WTC11 (cell line): ENCODE data around the gene ADAMTS15. TPM values are rescaled to one million over a fixed set of nuclear protein-coding genes. Genes with fewer than 3 reads are reported as not detected.

Source experiments
- ATAC-seq: fragments of 200-7000 bp; cut with Tn5 transposase; 2 replicates; pipeline ENCODE4 v1.10.0; 2021; ENCODE audit warnings: mild to moderate bottlenecking, moderate library complexity
- CTCF ChIA-PET: fragments of 300-600 bp; sonication (Branson Sonifier 250); formaldehyde crosslinking; loops from one replicate; lab custom pipeline; 2021; ENCODE audit warnings: antibody characterized with exemption; lab: Charles Lee
- POLR2A ChIA-PET: fragments of 350-600 bp; sonication (Branson Sonifier 250); formaldehyde crosslinking; loops from one replicate; lab custom pipeline; 2021; ENCODE audit warnings: antibody characterized with exemption; lab: Charles Lee
- DNase-seq: peaks from one replicate; pipeline ENCODE4 v3.0.0; 2021; ENCODE audit warnings: low spot score
- H3K27ac Mint-ChIP-seq: 2 replicates; pipeline ENCODE4 v1.8.0; 2021; ENCODE audit warnings: mixed read lengths
- H3K27me3 Mint-ChIP-seq: 2 replicates; pipeline ENCODE4 v1.8.0; 2021; ENCODE audit warnings: low read depth, mild to moderate bottlenecking, moderate library complexity, mixed read lengths
- H3K36me3 Mint-ChIP-seq: 2 replicates; pipeline ENCODE4 v1.8.0; 2021; ENCODE audit warnings: mixed read lengths
- H3K4me1 Mint-ChIP-seq: 2 replicates; pipeline ENCODE4 v1.8.0; 2022; ENCODE audit warnings: mixed read lengths
- H3K4me3 Mint-ChIP-seq: 2 replicates; pipeline ENCODE4 v1.8.0; 2021; ENCODE audit warnings: mild to moderate bottlenecking, moderate library complexity, mixed read lengths
- H3K9me3 Mint-ChIP-seq: 2 replicates; pipeline ENCODE4 v1.8.0; 2021; ENCODE audit warnings: mixed read lengths
- ATF2 ChIP-seq: sonication (generic); formaldehyde crosslinking; IDR thresholded peaks from 2 replicates; pipeline ENCODE4 v1.8.1; 2022; ENCODE audit warnings: low read depth, missing genetic modification reagents, borderline replicate concordance
- EMX1 ChIP-seq: fragments of 250-450 bp; sonication (Bioruptor Pico); IDR thresholded peaks from 2 replicates; pipeline ENCODE4 v1.8.0; 2021; ENCODE audit warnings: mild to moderate bottlenecking
- FOXP1 ChIP-seq: sonication (generic); formaldehyde crosslinking; IDR thresholded peaks from 2 replicates; pipeline ENCODE4 v1.8.0; 2022; ENCODE audit warnings: missing genetic modification reagents, mild to moderate bottlenecking, moderate library complexity, borderline replicate concordance
- HMGXB4 ChIP-seq: sonication (generic); formaldehyde crosslinking; IDR thresholded peaks from 2 replicates; pipeline ENCODE4 v1.8.1; 2023; ENCODE audit warnings: mild to moderate bottlenecking, moderate library complexity, missing genetic modification reagents
- KAT7 ChIP-seq: sonication (generic); formaldehyde crosslinking; IDR thresholded peaks from 2 replicates; pipeline ENCODE4 v1.8.1; 2023; ENCODE audit warnings: missing genetic modification reagents, mild to moderate bottlenecking, borderline replicate concordance
- MLX ChIP-seq: sonication (generic); formaldehyde crosslinking; IDR thresholded peaks from 2 replicates; pipeline ENCODE4 v1.8.1; 2023; ENCODE audit warnings: mild to moderate bottlenecking, missing genetic modification reagents, moderate library complexity
- MXD4 ChIP-seq: fragments of 250-450 bp; sonication (Bioruptor Pico); IDR thresholded peaks from 2 replicates; pipeline ENCODE4 v1.8.0; 2021; ENCODE audit warnings: mild to moderate bottlenecking, moderate library complexity, borderline replicate concordance
- MYBL2 ChIP-seq: sonication (generic); formaldehyde crosslinking; IDR thresholded peaks from 2 replicates; pipeline ENCODE4 v1.8.1; 2023; ENCODE audit warnings: mild to moderate bottlenecking, moderate library complexity, missing genetic modification reagents
- NFYB ChIP-seq: sonication (generic); formaldehyde crosslinking; conservative IDR thresholded peaks from 2 replicates; pipeline ENCODE4 v1.8.0; 2022; ENCODE audit warnings: low read depth, missing genetic modification reagents
- RELA ChIP-seq: sonication (generic); formaldehyde crosslinking; IDR thresholded peaks from 2 replicates; pipeline ENCODE4 v1.8.1; 2022; ENCODE audit warnings: missing genetic modification reagents, mild to moderate bottlenecking, borderline replicate concordance
- ZNF263 ChIP-seq: sonication (generic); formaldehyde crosslinking; IDR thresholded peaks from 2 replicates; pipeline ENCODE4 v1.8.1; 2022; ENCODE audit warnings: low read depth, mild to moderate bottlenecking, moderate library complexity, missing genetic modification reagents
- ZNF317 ChIP-seq: sonication (generic); formaldehyde crosslinking; IDR thresholded peaks from 2 replicates; pipeline ENCODE4 v1.8.1; 2023; ENCODE audit warnings: low read depth, mild to moderate bottlenecking, moderate library complexity, missing genetic modification reagents, borderline replicate concordance
- ZNF416 ChIP-seq: fragments of 250-450 bp; sonication (Bioruptor Pico); IDR thresholded peaks from 2 replicates; pipeline ENCODE4 v1.9.0; 2021; ENCODE audit warnings: mild to moderate bottlenecking, inconsistent platforms
- ZNF423 ChIP-seq: fragments of 250-450 bp; sonication (Bioruptor Pico); IDR thresholded peaks from 2 replicates; pipeline ENCODE4 v2.1.2; 2022; ENCODE audit warnings: mild to moderate bottlenecking, moderate library complexity
- total RNA-seq: library from RNA; stranded (reverse); gene quantifications from 3 replicates; pipeline ENCODE4 v1.2.3, GENCODE V29; 2021
- TF ChIP-seq, protein P1 (sequence below): sonication (generic); formaldehyde crosslinking; IDR thresholded peaks from 2 replicates; pipeline ENCODE4 v1.8.1; 2022; ENCODE audit warnings: mild to moderate bottlenecking, moderate library complexity, missing genetic modification reagents
- TF ChIP-seq, protein P2 (sequence below): sonication (generic); formaldehyde crosslinking; conservative IDR thresholded peaks from 2 replicates; pipeline ENCODE4 v1.8.1; 2023; ENCODE audit warnings: mild to moderate bottlenecking, low read depth, missing genetic modification reagents, moderate library complexity
- TF ChIP-seq, protein P3 (sequence below): sonication (generic); formaldehyde crosslinking; IDR thresholded peaks from 2 replicates; pipeline ENCODE4 v1.8.1; 2023; ENCODE audit warnings: mild to moderate bottlenecking, missing genetic modification reagents, borderline replicate concordance
- TF ChIP-seq, protein P4 (sequence below): sonication (generic); formaldehyde crosslinking; IDR thresholded peaks from 2 replicates; pipeline ENCODE4 v1.8.0; 2022; ENCODE audit warnings: mild to moderate bottlenecking, missing genetic modification reagents

The ADAMTS15 gene
- total RNA-seq, 1 experiment from 2014 or later: 3.7 TPM

DNA sequence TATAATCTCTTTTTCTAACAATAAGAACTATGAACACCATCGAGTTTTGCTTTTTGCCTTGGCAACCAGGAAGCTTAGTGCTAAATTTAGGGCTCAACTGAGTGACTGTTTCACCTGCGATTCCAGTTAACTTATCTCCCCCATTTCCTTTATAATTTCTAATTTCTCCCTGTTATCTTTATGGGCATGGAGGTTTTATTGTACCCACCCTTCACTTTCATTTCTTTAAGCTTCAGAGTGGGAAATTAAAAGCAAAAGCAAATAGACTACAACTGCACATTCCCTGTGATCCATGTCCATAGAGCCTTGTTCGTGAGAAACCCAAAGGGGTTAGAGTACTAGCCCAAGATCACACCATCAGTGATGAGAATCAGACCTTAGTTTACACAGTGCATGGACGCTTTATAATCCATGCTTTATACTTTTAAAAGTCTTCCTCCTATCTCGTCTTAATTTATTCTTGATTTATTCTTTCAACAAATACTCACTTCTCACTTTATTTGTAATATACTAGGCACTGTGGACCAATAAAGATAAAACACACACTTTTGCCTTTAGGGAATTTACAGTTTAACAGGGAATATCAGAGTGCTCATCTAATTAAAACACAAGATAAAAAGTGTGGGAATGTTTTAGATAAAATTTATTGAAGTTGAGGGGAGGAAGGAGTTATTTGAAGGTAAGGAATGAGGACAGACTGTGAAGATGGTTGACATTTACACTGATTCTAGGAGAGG is 40.6 kb downstream of the ADAMTS15 start:
- Mint-ChIP-seq H3K36me3 (peaks cover under 1% of the 10 kb centered on the region; the same call in 1 of the 2 replicates), H3K27ac (no peak overlapping the region), H3K27me3 (peaks cover 1% of the 10 kb centered on the region; the same call in 1 of the 2 replicates), H3K9me3 (peaks cover 5% of the 10 kb centered on the region), H3K4me1 (no peaks in the 10 kb centered on the region), H3K4me3 (no peak overlapping the region)
- ChIA-PET POLR2A (no interaction called here), CTCF (no interaction called here)
- TF ChIP-seq ZNF317: no peak
- TF ChIP-seq MYBL2 (CRISPR knock-in tag): no peak
- no peak for TF ChIP-seq ZNF416 (CRISPR knock-in tag)
- no peak for TF ChIP-seq KAT7 (CRISPR knock-in tag)
- TF ChIP-seq ZNF423 (CRISPR knock-in tag): no peak
- no peak for TF ChIP-seq RELA (CRISPR knock-in tag)
- TF ChIP-seq MXD4 (CRISPR knock-in tag): no peak
- TF ChIP-seq, protein P1, sequence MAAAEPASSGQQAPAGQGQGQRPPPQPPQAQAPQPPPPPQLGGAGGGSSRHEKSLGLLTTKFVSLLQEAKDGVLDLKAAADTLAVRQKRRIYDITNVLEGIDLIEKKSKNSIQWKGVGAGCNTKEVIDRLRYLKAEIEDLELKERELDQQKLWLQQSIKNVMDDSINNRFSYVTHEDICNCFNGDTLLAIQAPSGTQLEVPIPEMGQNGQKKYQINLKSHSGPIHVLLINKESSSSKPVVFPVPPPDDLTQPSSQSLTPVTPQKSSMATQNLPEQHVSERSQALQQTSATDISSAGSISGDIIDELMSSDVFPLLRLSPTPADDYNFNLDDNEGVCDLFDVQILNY (CRISPR knock-in tag): no peak
- TF ChIP-seq HMGXB4: no peak
- TF ChIP-seq ATF2: no peak
- no peak for TF ChIP-seq FOXP1 (CRISPR knock-in tag)
- TF ChIP-seq ZNF263 (CRISPR knock-in tag): no peak
- TF ChIP-seq, protein P2, sequence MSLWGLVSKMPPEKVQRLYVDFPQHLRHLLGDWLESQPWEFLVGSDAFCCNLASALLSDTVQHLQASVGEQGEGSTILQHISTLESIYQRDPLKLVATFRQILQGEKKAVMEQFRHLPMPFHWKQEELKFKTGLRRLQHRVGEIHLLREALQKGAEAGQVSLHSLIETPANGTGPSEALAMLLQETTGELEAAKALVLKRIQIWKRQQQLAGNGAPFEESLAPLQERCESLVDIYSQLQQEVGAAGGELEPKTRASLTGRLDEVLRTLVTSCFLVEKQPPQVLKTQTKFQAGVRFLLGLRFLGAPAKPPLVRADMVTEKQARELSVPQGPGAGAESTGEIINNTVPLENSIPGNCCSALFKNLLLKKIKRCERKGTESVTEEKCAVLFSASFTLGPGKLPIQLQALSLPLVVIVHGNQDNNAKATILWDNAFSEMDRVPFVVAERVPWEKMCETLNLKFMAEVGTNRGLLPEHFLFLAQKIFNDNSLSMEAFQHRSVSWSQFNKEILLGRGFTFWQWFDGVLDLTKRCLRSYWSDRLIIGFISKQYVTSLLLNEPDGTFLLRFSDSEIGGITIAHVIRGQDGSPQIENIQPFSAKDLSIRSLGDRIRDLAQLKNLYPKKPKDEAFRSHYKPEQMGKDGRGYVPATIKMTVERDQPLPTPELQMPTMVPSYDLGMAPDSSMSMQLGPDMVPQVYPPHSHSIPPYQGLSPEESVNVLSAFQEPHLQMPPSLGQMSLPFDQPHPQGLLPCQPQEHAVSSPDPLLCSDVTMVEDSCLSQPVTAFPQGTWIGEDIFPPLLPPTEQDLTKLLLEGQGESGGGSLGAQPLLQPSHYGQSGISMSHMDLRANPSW: no peak
- no peak for TF ChIP-seq MLX (CRISPR knock-in tag)
- TF ChIP-seq NFYB (CRISPR knock-in tag): no peak
- TF ChIP-seq EMX1 (CRISPR knock-in tag): no peak
- TF ChIP-seq, protein P3, sequence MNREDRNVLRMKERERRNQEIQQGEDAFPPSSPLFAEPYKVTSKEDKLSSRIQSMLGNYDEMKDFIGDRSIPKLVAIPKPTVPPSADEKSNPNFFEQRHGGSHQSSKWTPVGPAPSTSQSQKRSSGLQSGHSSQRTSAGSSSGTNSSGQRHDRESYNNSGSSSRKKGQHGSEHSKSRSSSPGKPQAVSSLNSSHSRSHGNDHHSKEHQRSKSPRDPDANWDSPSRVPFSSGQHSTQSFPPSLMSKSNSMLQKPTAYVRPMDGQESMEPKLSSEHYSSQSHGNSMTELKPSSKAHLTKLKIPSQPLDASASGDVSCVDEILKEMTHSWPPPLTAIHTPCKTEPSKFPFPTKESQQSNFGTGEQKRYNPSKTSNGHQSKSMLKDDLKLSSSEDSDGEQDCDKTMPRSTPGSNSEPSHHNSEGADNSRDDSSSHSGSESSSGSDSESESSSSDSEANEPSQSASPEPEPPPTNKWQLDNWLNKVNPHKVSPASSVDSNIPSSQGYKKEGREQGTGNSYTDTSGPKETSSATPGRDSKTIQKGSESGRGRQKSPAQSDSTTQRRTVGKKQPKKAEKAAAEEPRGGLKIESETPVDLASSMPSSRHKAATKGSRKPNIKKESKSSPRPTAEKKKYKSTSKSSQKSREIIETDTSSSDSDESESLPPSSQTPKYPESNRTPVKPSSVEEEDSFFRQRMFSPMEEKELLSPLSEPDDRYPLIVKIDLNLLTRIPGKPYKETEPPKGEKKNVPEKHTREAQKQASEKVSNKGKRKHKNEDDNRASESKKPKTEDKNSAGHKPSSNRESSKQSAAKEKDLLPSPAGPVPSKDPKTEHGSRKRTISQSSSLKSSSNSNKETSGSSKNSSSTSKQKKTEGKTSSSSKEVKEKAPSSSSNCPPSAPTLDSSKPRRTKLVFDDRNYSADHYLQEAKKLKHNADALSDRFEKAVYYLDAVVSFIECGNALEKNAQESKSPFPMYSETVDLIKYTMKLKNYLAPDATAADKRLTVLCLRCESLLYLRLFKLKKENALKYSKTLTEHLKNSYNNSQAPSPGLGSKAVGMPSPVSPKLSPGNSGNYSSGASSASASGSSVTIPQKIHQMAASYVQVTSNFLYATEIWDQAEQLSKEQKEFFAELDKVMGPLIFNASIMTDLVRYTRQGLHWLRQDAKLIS (CRISPR knock-in tag): no peak
- TF ChIP-seq, protein P4, sequence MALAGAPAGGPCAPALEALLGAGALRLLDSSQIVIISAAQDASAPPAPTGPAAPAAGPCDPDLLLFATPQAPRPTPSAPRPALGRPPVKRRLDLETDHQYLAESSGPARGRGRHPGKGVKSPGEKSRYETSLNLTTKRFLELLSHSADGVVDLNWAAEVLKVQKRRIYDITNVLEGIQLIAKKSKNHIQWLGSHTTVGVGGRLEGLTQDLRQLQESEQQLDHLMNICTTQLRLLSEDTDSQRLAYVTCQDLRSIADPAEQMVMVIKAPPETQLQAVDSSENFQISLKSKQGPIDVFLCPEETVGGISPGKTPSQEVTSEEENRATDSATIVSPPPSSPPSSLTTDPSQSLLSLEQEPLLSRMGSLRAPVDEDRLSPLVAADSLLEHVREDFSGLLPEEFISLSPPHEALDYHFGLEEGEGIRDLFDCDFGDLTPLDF (CRISPR knock-in tag): no peak
- ATAC-seq: no peak
- DNase-seq: no peak
